Osteoblast (primary cell): ENCODE measurements around the gene ITGA6. TPM values are rescaled to one million over a fixed set of nuclear protein-coding genes. Genes with fewer than 3 reads are reported as not detected.

Experiments
- DNase-seq: peaks from one replicate; pipeline ENCODE4 v3.0.0; 2011; ENCODE audit warnings: low spot score, mixed read lengths; ENCODE audit not compliant: insufficient read length; ENCODE audit errors: missing footprints
- H2AFZ ChIP-seq: 2 replicates; pipeline ENCODE4 v1.6.0; 2011; ENCODE audit warnings: mild to moderate bottlenecking, low read length
- H3K27ac ChIP-seq: 2 replicates; pipeline ENCODE4 v1.5.1; 2011; ENCODE audit warnings: mild to moderate bottlenecking, low read depth, low read length, moderate library complexity
- H3K27me3 ChIP-seq: 2 replicates; pipeline ENCODE4 v1.6.0; 2012; ENCODE audit warnings: mild to moderate bottlenecking, control low read depth, inconsistent platforms, low read length, moderate library complexity; ENCODE audit not compliant: insufficient read depth
- H3K36me3 ChIP-seq: 2 replicates; pipeline ENCODE4 v1.5.1; 2011; ENCODE audit warnings: mild to moderate bottlenecking, low read length, control low read depth, moderate library complexity; ENCODE audit not compliant: insufficient read depth
- H3K4me1 ChIP-seq: 2 replicates; pipeline ENCODE4 v1.5.1; 2011; ENCODE audit warnings: mild to moderate bottlenecking, low read length, control low read depth, moderate library complexity; ENCODE audit not compliant: insufficient read depth
- H3K4me2 ChIP-seq: 2 replicates; pipeline ENCODE4 v1.6.0; 2011; ENCODE audit warnings: mild to moderate bottlenecking, low read length; ENCODE audit not compliant: insufficient read depth
- H3K4me3 ChIP-seq: fragments of 200-600 bp; sonication (generic); 3 replicates; pipeline ENCODE4 v1.5.1; 2012; ENCODE audit warnings: mild to moderate bottlenecking, low read length, inconsistent platforms; ENCODE audit not compliant: insufficient read depth
- H3K79me2 ChIP-seq: 2 replicates; pipeline ENCODE4 v1.6.0; 2012; ENCODE audit warnings: mild to moderate bottlenecking, low read length, control low read depth, inconsistent platforms; ENCODE audit not compliant: insufficient read depth
- H3K9me3 ChIP-seq: 2 replicates; pipeline ENCODE4 v1.5.1; 2011; ENCODE audit warnings: low read depth, low read length, control low read depth
- H4K20me1 ChIP-seq: 2 replicates; pipeline ENCODE4 v1.6.0; 2012; ENCODE audit warnings: mild to moderate bottlenecking, low read length, control low read depth; ENCODE audit not compliant: insufficient read depth
- CTCF ChIP-seq: IDR thresholded peaks from 2 replicates; pipeline ENCODE4 v1.5.1; 2011; ENCODE audit warnings: mild to moderate bottlenecking, low read depth, low read length, moderate library complexity; ENCODE audit errors: extremely low read depth
- total RNA-seq: library from RNA; depleted of rRNA; stranded (reverse); fragments of >200 nt; gene quantifications from 2 replicates; pipeline ENCODE4 v1.2.3, GENCODE V29; 2012

The ITGA6 gene
- total RNA-seq, 1 donor: 9.0 TPM

DNA sequence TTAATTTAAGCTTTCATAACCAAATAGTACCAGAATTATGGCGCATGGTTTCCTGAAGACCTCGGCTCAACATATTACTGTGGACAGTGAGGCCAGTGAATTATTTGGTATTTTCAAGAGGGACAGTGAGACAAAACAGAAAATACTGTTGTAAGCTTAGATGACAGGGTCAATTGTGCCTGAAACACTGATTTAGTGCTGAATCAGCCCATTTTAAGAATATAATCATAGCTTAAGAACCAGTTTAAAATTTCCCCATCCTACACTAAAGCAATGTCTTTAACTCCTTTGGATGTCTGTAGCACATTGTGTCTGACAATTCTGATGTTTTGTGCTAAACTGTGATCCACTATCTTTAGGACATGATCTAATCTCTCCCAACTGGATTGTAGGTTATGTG, 4.6 kb downstream of the ITGA6 start:
- Histone ChIP-seq H3K4me1 (no peaks in the 10 kb centered on the region), H3K27ac (no peak overlapping the region), H3K4me3 (no peak overlapping the region), H3K27me3 (peaks cover 10% of the 10 kb centered on the region), H3K4me2 (no peak overlapping the region), H4K20me1 (no peaks in the 10 kb centered on the region), H3K36me3 (no peaks in the 10 kb centered on the region), H3K9me3 (no peaks in the 10 kb centered on the region), H2AFZ (no peak overlapping the region), H3K79me2 (no peaks in the 10 kb centered on the region)
- no peak for TF ChIP-seq CTCF
- DNase-seq: no peak

GRCh38 chr2:172433144-172433543, 5.8 kb downstream of the ITGA6 start:
- Histone ChIP-seq H3K79me2 (no peaks in the 10 kb centered on the region), H3K36me3 (no peaks in the 10 kb centered on the region)

GRCh38 chr2:172434821-172435605, 7.6 kb downstream of the ITGA6 start:
- peaks cover under 1% of the 10 kb centered on the region for H3K27me3 ChIP-seq
- no peaks in the 10 kb centered on the region for H3K9me3 ChIP-seq
- no peak for DNase-seq
- no peak overlapping the region for H2AFZ ChIP-seq
- H3K36me3 ChIP-seq: no peaks in the 10 kb centered on the region
- no peak for TF ChIP-seq CTCF
- no peak overlapping the region for H3K4me2 ChIP-seq
- H4K20me1 ChIP-seq: no peaks in the 10 kb centered on the region
- H3K27ac ChIP-seq: no peak overlapping the region
- H3K4me3 ChIP-seq: no peak overlapping the region
- H3K4me1 ChIP-seq: peaks cover 12% of the 10 kb centered on the region
- H3K79me2 ChIP-seq: no peaks in the 10 kb centered on the region

More at GRCh38 chr2:172433144-172433543, 5.8 kb downstream of the ITGA6 start:
- no peak overlapping the region for H3K4me2 ChIP-seq
- no peak overlapping the region for H3K27ac ChIP-seq
- no peak overlapping the region for H2AFZ ChIP-seq
- no peak for TF ChIP-seq CTCF
- H3K4me3 ChIP-seq: no peak overlapping the region
- H3K4me1 ChIP-seq: no peaks in the 10 kb centered on the region
- no peaks in the 10 kb centered on the region for H3K9me3 ChIP-seq
- H4K20me1 ChIP-seq: no peaks in the 10 kb centered on the region
- H3K27me3 ChIP-seq: peaks cover 8% of the 10 kb centered on the region
- no peak for DNase-seq

GRCh38 chr2:172435606-172435911, 8.2 kb downstream of the ITGA6 start:
- Histone ChIP-seq H3K4me3 (no peak overlapping the region), H2AFZ (no peak overlapping the region), H3K79me2 (no peaks in the 10 kb centered on the region), H3K9me3 (no peaks in the 10 kb centered on the region), H3K27ac (no peak overlapping the region), H3K36me3 (no peaks in the 10 kb centered on the region), H3K4me2 (no peak overlapping the region), H4K20me1 (no peaks in the 10 kb centered on the region), H3K4me1 (peaks cover 12% of the 10 kb centered on the region), H3K27me3 (no peaks in the 10 kb centered on the region)
- no peak for TF ChIP-seq CTCF
- no peak for DNase-seq
